H54 (cell line): ENCODE measurements around the gene WDR1.

Experiments used
- DNase-seq: peaks from one replicate; pipeline ENCODE4 v3.0.0; 2011; ENCODE audit warnings: low spot score, mixed read lengths; ENCODE audit not compliant: insufficient read length
- FAIRE-seq: peaks from 3 replicates; lab custom pipeline; 2011; peaks lifted over from hg19 to GRCh38; lab: Jason Lieb, UNC
- POLR2A ChIP-seq: IDR thresholded peaks from 2 replicates; pipeline ENCODE4 v1.6.1; 2011; ENCODE audit warnings: low read depth, mild to moderate bottlenecking, low read length

Gene WDR1

DNA sequence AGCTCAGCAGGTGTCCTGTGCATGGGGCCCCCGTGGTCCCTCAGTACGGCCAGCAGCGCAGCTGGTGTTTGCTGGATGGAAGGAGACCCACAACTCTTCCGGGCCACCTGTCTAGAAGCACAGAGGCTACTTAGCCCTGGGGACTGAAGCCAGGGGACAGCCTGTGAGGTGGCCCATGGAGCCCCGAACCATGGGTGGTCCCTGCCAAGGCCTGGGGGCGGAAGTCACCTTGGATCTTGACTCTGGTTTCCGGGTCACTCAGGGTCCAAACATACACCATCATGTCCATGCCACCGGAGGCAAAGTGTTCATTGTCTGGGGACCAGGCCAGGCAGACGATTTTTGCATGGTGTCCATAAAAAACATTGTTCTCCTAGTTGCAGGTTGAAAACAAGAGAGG lies 39.5 kb downstream of the WDR1 start:
- no peak for TF ChIP-seq POLR2A

DNA sequence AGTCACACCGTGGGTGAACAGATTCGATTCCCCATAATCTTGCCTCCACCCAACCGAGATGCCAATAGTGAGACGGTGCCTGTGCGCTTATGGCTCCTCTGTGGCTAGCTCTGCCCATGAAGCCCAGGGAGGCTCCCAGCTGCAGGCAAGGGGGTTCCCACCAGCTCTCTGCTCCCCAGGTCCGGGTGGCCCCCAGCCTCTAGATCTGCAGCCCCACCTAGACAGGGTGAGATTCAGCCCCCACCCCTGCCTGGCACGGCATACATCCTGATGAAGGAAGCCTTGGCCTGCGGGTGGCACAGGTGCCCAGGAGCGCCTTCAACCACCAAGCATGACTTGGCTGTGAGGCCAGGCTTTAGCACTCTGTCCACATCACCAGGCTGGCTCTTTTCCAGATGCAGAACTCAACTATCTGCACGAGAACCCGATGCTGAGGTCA lies 40.6 kb downstream of the WDR1 start:
- DNase-seq, result no peak
- no peak for FAIRE-seq
- no peak for TF ChIP-seq POLR2A

More for the DNA sequence above, 39.5 kb downstream of the WDR1 start:
- no peak for FAIRE-seq
- no peak for DNase-seq

DNA sequence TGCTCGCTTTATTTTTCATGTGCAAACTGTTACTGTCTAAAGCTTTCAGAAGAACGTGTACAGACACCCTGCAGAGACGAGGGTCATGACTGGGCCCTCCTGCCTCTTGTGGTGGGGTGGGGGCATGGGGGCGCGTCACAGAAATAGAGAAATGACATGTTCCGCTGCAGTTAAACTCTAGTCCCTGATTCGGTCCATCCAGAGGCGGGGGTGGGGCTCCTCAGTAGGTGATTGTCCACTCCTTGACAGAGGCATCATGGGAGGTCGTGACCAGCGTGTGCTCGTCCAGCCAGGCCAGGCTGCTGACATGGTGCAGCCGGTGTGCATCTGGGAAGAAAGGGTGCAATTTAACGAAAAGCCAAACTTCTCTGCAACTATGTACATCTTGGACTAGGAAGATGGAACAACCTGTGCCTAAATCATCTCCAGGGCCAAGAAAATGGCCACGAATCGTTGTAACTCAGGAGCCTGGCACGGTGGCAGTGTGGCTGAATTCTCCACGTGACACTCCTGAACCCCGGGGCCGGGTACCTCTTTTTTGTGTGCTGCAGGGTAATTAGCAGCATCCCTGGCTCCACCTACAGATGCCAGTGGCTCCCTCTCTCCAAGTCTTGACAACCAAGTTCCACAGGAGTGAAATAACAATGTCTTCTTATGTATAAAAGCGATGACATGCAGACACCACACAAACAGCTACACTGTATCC lies 41.3 kb downstream of the WDR1 start:
- TF ChIP-seq POLR2A, result no peak
- DNase-seq (no peak), FAIRE-seq (no peak)

DNA sequence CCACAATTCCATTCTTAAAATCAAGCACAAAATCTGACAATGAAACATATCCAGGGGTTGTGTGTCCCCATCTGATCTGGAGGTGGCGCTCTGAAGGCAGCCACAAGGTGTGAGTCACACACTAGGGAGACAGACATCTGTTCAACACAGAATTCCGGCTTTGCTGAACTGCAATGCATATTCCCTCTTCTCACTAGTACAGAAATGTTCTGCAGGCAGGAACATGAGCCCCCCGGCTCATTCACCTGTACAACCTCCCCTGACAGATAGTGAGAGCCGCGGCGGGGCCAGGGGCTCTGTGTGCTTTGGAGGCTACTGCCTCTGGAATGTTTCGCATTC lies 41.9 kb downstream of the WDR1 start:
- no peak for TF ChIP-seq POLR2A
- DNase-seq (peak; percentile 55), FAIRE-seq (no peak)

DNA sequence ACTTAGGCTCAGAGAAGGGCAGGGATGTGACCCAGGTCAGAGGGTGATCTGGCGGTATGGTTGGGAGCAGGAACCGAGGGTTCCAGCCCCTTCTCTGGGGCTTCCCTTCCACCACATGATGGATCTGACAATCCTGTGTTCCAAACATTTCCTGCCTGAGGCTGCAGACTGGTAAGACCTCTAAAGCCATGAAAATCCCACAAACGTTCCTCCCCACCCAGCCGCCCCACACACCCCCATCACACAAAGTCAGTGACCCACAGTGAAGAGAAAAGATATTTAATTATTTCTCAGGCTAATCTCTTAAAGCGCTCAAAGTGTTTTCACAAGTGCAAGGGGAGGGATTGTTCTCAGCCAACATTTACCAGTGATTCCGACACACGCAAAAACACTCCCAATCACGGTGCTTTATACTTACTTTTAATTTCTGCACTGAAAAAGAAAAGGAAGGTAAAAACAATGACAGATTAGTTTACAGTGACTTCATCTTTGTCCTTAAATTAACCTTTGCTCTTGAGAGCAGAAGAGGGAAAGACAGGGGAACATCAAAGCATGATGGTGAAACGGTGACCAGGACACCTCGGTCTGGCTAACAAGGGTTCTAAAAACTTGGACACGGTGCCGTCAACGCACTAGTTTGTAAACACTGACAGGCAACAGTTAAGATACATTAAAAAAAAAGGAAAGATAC lies 42.4 kb downstream of the WDR1 start:
- DNase-seq (no peak), FAIRE-seq (no peak)
- TF ChIP-seq POLR2A, result no peak

DNA sequence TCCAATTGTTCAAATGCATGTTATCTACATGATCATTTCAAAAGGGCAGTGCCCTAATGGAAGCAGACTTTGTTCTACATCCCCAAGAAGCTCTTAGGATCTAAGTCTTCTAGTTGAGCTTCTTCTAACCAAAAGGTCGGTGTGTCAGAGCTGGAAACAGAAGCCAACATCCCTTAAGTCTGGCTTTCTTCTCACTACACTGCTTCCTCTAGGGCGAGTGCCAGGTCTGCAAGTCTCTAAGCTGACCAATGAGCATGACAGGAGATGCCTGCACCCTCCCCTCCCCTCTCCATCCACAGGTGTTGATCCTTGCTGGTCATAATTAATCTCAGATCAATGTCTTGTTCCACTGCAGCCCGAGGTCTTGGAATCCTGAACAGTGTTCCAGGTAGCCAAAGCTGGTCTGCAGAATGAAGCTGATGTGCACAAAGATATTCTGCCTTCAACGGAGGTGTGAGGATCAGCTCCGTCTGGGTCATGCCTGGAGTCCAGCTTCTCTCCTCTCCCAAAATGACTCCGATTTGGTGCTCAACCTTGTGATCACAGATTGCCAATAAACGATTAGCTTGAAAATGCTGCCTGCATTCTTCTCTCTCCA lies 44.1 kb downstream of the WDR1 start:
- no peak for DNase-seq
- no peak for TF ChIP-seq POLR2A
- FAIRE-seq, result no peak

DNA sequence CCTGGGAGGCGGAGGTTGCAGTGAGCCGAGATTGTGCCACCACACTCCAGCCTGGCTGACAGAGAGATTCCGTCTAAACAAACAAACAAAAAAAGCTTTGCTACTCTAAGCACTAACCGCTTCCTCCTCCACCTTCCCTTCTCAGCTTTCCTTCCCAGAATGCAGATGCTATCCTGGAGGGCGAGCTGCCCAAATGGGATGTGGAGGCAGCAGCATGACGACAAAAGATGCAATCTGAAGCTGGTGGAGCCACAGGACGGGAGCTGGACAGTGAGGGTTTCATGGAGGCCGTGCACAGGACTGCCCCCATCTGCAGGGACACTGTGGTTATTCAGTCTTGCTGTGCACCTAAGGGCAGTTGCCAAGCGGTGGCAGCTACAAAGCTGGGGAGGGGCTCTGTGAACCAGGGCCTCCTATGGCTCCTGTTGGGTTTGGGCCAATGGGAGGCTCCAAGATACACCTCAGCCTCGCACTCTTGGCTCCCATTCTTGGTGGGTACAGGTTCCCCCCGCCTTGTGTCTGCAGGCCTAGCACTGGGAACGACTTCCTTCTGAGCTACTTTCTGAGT lies 47.4 kb downstream of the WDR1 start:
- no peak for DNase-seq
- no peak for TF ChIP-seq POLR2A

DNA sequence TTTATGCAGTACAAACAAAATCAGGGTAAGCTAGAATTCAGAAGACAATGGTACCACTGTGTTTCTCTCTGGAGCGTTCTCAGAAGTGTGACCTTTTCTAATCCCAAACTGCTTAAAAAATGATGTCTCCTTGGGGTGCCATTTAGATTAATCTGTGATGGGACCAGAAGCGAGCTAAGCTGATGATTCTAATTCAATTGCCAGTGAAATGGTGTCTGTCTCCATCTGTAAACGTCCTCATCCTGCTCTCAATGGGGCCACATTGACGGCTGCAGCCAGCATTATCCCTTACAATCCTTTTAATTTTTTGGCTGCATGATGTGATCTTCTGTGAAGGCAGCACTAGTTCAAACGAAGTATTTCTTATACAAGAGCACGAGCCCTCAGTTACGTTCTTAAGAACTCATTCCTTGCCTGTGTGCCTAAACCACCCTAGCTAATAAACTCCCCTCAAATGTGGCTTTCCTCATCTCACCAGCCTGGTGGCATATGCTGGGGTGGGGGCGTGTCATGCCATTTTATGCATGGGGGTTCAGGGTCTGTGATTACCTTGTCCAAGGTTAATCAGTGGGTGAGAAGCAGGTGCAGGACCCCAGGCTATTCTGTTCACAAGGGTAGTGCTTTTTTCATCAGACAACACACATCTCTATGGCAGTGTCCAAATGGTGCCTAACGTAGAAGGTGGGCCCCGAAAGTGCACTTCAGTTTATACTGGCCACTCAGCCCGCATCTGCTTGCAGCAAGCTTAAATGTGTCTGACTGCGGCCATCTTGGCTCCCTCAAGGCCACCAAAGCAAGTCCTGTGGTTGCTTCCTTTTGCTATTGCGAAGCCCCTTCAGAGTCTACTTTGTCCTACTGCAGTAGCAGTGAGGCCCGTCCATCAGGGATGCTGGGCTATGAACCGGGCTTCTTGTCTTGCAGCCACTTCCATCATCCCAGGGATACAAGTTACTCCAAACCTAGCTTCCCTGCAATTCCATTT lies 49.6 kb downstream of the WDR1 start:
- no peak for TF ChIP-seq POLR2A
- DNase-seq (no peak), FAIRE-seq (no peak)

More for the DNA sequence above, 47.4 kb downstream of the WDR1 start:
- no peak for FAIRE-seq

DNA sequence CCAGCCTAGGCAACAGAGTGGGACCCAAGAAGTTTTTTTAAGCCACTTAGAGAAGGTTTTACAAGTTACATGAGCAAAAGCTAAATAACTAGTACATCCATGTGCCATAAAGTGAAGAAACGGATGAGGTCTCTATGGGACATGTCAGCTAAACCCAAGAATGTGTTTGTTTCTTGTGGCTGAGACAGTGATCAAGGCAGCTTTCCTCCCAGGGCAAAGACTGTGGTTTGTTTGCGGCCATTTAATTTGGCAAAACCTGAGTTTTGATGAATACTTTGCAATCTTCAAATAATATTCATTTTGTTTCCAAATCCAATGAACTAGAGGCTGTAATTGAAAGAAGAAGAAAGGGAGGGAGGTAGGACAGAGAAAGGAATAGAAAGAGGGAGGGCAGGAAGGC lies 50.4 kb downstream of the WDR1 start:
- no peak for FAIRE-seq
- DNase-seq, result no peak
- TF ChIP-seq POLR2A, result no peak

DNA sequence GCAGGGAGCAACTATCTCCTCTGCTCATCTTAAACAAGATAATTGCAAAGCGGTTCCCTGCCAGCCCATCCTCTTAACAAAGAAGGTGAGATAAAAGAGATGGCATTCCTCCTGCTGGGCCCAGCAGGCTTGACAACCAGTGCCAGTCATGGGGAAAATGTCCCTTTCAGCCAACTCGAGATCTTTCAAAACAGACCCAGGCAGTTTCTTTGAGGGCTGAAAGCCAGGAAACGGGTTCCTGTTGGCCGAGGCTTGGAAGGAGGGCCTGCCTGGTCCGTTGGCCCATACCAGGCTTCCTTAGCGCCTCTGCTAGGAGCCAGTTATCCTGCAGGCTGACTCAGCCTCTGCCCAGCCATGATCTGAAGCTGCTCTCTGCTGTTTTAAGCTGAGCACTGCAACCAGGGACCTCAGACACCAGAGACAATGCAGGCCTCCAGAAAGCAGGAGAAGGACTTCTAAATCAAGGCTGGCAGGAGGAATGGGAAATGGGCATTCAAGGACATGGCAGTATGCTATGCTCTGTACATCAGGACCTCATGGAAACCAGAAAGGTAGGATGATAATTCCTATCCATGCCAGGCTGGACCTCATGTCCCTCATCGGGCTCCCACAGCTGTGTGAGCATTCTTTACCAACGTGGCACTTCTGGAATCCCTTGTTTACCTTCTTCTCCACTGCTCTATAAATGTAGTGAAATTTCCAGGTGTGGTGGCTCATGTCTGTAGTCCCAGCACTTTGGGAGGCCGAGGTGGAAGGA lies 52.9 kb downstream of the WDR1 start:
- FAIRE-seq (no peak), DNase-seq (no peak)
- TF ChIP-seq POLR2A, result no peak

DNA sequence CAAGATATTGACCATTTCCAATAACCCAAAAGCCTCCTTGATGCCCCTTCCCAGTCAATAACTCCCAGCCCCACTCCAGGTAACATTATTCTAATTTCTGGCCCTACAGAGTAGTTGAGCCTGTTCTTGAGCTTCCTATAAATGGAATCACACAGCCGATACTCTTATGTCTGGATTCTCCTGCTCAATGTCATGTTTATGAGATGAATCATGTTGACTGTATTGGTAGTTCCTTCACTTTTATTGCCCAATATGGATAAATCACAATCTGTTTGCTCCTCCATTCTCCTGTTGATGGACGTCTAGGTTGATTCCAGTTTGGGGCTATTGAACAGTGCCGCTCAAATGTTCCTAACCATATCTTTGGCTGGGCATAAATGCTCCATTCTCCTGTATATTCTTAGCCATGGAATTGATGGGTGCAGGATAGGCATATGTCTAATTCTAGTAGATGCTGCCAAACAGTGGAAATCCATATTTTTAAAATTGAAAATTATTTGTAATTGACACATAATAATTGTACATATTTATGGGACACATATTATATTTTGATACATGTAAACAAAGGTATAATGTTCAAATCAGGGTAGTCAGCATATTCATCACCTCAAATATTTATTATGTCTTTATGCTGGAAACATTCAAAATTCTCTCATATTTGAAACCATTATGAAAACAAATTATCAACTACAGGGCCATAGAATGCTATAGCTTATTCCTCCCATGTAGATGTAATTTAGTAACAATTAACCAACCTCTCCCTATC lies 54.8 kb downstream of the WDR1 start:
- no peak for TF ChIP-seq POLR2A
- FAIRE-seq (no peak), DNase-seq (no peak)

DNA sequence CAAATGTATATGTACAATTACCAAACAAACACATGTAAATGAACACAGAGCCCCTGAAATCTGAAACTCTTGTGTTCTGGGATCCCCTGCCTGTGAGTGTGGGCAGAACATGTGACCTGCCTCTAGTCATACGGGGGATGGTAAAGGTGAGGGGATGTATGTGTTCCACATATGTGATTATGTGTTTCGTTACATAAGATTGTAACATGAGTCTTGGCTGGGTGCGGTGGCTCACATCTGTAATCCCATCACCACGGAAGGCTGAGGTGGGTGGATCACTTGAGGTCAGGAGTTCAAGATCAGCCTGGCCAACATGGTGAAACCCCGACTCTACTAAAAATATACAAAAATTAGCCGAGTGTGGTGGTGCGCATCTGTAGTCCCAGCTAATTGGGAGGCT lies 58.2 kb downstream of the WDR1 start:
- no peak for TF ChIP-seq POLR2A
- no peak for FAIRE-seq
- no peak for DNase-seq

DNA sequence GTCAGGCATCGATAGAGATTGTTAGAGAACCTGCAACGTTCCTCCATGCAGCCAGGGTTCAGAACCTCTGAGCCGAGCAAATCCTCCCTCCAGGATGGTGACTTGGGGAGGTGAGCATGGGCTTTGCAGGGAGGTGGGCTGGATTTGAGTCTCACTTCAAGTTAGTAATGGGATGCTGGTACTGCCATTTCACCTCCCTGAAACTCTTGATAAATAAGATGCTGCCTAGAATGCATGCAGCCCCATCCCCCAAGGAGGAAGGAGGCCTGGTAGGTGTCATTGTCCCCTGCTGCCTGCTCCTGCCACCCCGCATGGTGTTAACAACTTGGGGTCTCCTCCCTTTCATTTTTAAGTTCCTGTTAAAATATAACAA lies 59.6 kb downstream of the WDR1 start:
- no peak for DNase-seq
- no peak for FAIRE-seq
- TF ChIP-seq POLR2A, result no peak
